Measurements from ENCODE around the gene GNB5.
"Not testable (repeated sequence)": the region's sequence is repeated elsewhere in the genome, so short reads cannot be mapped to it uniquely, and the experiment has no call there.

The GNB5 gene

DNA sequence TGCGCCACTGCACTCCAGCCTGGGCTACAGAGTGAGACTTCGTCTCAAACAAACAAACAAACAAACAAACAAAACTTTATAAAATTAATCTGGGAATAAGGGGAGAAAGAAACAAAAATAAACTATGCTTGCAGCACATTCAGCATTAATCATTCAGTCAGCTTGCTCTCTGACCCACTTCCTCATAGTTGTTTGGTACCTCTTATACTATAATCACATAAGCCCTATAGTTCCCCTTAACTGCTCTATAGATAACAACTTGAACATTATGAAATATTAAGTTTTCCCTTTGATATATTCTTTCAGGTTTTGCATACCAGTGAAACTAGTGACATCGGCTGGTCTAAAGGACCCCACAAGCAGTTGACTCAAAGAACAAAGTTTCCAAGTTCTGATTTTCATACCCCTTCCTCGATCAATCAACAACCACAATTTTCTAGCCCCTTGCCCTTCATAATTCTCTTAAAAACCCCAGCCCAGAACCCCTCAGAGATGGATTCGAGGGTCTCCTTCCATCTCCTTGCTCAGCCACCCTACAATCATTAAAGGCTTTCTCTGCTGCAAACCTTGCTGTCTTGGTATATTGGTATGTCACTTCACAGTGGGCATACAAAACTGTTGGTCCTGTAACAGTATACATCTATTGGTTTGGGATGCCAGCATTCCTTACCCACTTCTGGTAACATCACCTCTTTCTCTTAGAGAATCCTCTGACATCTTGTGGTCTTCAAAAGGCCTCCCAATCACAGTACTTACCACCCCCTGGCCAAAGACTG lies 105.0 kb downstream of the GNB5 start:
- no peak for DNase-seq

DNA sequence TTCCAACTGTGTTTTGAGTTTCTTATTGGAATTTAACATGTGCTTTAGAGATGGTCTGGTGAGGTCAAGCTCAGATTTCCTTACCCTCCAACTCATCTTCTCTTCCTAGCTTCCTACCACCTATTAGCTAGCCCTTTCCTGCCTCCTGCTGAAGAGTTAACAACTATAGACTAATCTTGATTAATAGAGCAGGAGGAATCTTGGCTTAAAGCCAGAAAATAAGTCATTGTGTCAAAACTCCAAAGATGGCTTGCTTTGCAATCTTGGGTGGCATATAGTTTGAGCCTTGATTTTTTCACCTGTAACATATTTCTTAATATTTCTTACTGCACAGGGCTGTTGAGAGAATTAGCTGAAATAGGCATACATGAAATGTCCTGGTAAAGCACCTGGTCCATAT lies 105.9 kb downstream of the GNB5 start:
- no peak for DNase-seq

DNA sequence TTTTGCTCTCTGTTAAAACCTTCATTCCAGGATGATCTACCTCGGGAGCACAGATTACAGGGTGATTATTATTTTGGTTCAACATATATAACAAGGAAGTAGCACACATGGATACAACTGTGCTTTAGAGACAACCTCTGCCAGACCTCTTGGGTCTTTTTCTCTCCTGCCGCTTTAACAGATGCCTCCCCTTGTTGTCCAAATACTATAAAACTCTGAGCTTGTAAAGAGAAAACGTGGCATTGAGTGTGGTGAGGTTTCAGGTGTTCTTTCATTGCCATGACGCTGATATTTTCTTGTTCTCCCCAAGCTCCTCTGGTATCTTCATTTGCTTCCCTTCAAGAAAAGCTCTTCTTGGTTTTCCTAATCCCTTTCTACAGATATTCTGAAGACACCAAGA lies 107.6 kb downstream of the GNB5 start:
- DNase-seq = no peak

DNA sequence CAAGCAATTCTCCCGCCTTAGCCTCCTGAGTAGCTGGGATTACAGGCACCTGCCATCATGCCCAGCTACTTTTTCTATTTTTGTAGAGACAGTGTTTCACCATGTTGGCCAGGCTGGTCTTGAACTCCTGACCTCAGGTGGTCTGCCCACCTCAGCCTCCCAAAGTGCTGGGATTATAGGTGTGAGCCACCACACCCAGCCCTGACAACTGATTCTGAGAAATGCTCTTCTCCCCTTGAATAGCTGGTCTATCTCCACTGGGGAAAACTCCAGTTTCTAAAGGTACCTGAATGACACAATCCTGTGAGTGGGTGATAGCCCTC lies 108.2 kb downstream of the GNB5 start:
- DNase-seq = not testable (repeated sequence)

DNA sequence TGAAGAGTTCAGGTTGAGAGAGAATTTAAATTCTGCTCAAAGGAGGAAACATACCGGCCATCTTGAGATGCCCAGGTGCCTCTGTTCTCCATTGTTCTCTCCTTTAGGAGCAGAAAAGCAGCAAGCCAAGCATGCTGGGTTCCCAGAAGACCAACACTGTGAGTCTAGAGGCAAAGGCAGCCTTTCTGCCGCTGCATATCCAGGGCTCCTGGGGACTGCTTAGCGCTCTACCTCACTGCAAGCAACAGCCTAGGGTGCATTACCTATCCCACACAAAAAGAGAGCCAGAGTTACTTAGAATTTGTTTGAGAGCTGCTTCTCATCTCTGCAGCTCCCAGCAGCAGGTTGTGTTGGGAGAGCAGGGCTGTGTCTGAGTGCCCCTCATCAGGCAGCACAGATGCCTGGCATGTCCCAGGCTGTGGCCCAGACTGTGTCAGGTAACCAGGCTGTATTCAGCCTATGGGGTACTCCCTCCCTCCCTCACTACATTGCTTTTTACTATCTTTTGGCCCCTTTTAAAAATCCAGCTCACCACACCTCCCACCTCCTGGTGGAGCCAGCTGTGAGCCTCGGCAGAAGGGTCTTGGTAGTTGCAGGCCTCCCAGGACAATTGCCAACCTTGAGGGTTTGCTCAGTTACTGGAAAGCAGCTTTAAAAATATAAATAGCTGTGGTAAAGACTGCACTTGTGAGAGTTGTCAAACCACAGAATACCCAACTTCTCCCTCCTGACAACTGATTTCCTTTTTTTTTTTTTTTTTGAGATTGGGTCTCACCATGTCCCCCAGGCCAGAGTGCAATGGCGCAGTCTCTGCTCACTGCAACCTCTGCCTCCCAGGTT lies 108.8 kb downstream of the GNB5 start:
- no peak for DNase-seq

DNA sequence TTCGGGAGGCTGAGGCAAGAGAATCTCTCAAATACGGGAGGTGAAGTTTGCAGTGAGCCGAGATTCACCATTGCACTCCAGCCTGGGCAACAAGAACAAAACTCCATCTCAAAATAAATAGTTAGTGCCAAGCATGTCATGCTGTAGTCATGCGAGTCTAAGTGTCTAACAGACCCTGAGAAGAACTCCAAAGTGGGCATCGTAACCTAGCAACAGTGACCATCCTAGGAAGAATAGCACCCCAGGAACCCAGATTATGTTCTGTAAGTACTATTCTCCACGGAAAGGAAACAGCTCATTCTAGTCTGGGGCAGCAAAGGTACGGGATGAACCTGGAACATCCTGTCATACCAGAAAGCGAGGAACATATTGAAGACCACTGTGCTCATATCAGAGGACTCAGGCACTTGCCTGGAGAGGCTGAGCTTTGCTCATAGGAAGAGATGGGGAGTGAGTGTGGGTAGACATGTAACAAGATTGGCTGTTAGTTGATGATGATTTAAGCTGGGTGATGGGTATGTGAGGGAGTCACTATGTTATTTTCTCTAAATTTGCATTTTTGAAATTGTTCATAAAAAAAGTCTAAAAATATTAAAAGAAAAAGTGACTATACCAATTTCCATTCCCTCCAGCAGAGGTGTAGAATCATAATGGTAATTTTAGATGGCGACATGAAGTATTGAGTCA lies 110.3 kb downstream of the GNB5 start:
- no peak for DNase-seq

GRCh38 chr15:52080031-52080430 lies 111.2 kb downstream of the GNB5 start:
- no peak for DNase-seq

DNA sequence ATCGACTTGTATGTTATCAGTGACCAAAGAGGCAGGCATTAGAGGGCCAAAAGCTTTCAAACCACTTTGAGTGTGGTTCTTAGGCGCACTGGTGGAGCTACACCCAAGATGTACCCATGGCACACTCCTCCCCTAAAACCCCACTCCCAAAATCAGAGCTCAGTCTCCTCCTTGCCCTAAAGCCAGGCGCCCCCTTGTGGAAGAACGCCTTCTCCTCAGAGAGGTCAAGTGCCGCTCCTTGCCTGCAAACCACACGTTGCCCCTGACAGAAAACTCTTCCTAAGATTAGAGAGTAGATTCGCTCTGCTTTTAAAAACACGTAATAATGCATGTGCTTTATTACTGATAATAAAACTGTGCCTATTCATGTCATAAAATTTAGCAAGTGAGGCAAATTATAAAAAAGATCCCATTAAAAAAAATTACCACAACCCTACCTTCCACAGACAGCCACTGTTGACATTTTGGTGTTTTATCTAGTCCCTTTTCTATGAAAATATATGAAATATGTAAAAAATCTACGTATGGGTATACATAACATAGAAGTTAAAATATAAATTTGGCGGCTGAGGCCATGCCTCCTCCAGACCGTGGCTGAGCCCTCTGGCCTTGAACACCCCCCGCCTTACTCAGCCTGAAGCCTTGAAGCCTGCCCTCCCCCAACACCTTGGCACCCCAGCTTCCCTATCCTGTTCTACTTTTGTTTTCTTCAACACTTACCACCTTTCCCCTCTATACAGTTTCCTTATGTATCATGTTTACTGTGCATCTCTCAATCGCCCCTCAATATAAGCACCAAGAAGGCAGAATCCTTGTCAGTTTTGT lies 112.1 kb downstream of the GNB5 start:
- peak; percentile 86 for DNase-seq

- DNase-seq = no peak
These were observed 112.9 kb downstream of the GNB5 start for GRCh38 chr15:52078197-52078875.

DNA sequence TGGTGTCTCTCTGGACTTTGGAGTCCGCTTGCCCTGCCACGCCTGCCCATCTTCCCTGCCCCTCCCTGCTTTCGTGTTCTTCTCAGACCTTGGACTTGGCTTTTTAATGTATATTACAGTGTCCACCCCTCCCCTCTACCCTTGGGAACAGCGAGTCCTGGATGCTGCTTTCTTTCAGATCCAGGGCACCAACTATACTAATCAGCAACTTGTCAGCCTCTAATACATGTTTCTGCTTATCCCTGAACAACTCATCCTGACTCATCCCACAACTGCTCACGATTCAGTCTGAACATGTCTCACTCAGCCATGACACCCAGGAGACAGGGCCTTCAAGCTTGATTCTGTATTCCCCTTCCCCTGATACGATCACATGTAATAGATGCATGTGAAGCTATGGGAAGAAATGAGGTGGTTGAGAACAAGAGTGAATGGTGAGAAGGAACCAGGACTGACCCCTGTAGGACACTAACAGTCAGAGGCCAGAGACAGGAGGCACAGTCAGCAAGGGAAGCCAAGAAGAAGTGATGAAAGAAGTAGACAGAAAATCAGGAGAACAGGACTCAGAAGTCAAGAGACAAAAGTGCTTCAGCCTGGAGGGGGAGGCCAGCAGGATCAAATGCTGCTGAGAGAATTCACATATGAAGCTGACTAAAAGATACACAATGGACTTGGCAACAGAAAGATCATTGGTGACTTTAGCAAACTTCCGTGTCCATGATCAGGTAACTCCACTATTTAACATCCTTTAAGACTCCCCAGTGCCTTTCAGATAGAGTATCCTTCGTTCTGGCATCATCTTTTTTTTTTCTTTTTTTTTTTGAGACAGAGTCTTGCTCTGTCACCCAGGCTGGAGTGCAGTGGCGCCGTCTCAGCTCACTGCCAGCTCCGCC lies 114.1 kb downstream of the GNB5 start:
- no peak for DNase-seq

- no peak for DNase-seq
These were observed 119.6 kb downstream of the GNB5 start for GRCh38 chr15:52071570-52071969.

DNA sequence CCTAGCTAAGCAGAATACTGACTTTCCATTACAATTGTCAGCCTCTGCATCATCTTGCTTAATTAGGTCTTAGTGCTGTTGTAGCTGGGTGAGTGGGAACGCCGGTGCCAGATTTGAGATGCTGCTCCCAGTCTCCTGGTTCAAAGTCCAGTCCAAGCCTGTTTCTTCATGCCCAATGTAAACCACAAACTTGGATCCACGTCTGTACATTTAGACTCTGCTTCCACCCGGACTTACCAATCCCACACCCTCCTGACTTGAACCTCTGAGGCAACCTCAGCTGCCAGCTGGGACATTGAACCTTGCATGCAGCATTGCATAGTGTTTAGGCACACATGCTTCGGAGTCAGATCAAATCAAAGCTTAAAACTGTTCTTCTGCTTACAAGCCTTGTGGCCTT lies 121.6 kb downstream of the GNB5 start:
- no peak for DNase-seq

GRCh38 chr15:52068004-52068615 lies 123.1 kb downstream of the GNB5 start:
- DNase-seq = no peak

DNA sequence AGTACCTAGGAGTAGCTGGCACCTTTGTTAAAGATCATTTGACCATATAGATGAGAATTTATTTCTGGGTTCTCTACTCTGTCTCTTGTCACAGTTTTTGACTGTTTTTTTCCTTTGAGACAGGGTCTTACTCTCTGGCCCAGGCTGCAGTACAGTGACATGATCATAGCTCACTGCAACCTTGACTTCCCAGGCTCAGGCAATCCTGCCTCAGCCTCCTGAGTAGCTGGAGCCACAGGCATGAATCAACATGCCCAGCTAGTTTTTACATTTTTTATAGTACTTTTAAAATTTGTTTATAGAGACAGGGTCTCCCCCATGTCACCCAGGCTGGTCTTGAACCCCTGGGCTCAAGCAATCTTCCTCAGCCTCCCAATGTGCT lies 123.7 kb downstream of the GNB5 start:
- no peak for DNase-seq

GRCh38 chr15:52066842-52067544 lies 124.2 kb downstream of the GNB5 start:
- no peak for DNase-seq

Measured in stimulated activated CD4-positive, alpha-beta T cell treated with anti-CD3 and anti-CD28 coated beads, Interleukin-4, amount 100 ng/mL, for 1 hour (primary cell).